Gastroesophageal sphincter (tissue), 4 donors: Measurements from ENCODE around the gene RBM15. TPM values are rescaled to one million over a fixed set of nuclear protein-coding genes. Genes with fewer than 3 reads are reported as not detected.
A peak's percentile ranks its signal among the peaks of the same experiment; 100 is the strongest.

Experiments
- ATAC-seq: fragments of 150-250 bp; one replicate; pipeline ENCODE4 v1.9.1; 2016; ENCODE audit warnings: mild to moderate bottlenecking, moderate library complexity
- H3K27ac ChIP-seq, 4 donors: fragments of 200-600 bp; sonication (generic) in 3 of 4; 1 replicate in 3 of 4; 2 replicates in 1 of 4; pipeline ENCODE4 v1.5.1; 2016 to 2019
- H3K27me3 ChIP-seq: fragments of 200-600 bp; sonication (generic); one replicate; pipeline ENCODE4 v1.5.1; 2019
- H3K36me3 ChIP-seq, 2 donors: fragments of 200-600 bp; sonication (generic); one replicate each; pipeline ENCODE4 v1.5.1; 2019; ENCODE audit warnings: control low read depth in 1 of 2
- H3K4me1 ChIP-seq, 3 donors: fragments of 200-600 bp; sonication (generic); 1 replicate in 2 of 3; 2 replicates in 1 of 3; pipeline ENCODE4 v1.5.1; 2016 to 2019; ENCODE audit warnings: control low read depth in 2 of 3
- H3K4me3 ChIP-seq, 2 donors: fragments of 200-600 bp; sonication (generic); one replicate each; pipeline ENCODE4 v1.5.1; 2019; ENCODE audit warnings: mild to moderate bottlenecking in 1 of 2, moderate library complexity in 1 of 2
- H3K9me3 ChIP-seq, 3 donors: fragments of 200-600 bp; sonication (generic); one replicate each; pipeline ENCODE4 v1.5.1; 2017 to 2019; ENCODE audit warnings: control low read depth in 2 of 3
- CTCF ChIP-seq, 4 experiments: fragments of 200-600 bp in 2 of 4; fragments of 450-650 bp in 2 of 4; sonication (generic) in 1 of 4; IDR thresholded peaks; one replicate each; pipeline ENCODE4 v1.5.1; 2017 to 2019; ENCODE audit warnings: antibody characterized with exemption in 4 of 4, mild to moderate bottlenecking in 2 of 4, moderate library complexity in 2 of 4
- EP300 ChIP-seq: sonication (generic); formaldehyde crosslinking; IDR thresholded peaks from one replicate; pipeline ENCODE4 v1.6.1; 2017; ENCODE audit warnings: antibody characterized with exemption, mild to moderate bottlenecking
- POLR2A ChIP-seq, 2 donors: fragments of 450-650 bp; IDR thresholded peaks; one replicate each; pipeline ENCODE4 v1.6.1; 2017; ENCODE audit warnings: antibody characterized with exemption in 2 of 2, mild to moderate bottlenecking in 2 of 2, moderate library complexity in 1 of 2
- POLR2AphosphoS5 ChIP-seq: sonication (generic); formaldehyde crosslinking; IDR thresholded peaks from one replicate; pipeline ENCODE4 v1.6.1; 2017; ENCODE audit warnings: antibody characterized with exemption
- WGBS, 2 donors: methylation state at CpG; one replicate each; pipeline ENCODE4 v1.1.5; 2018; ENCODE audit warnings: low coverage in 1 of 2; 5-methylcytosine and 5-hydroxymethylcytosine counted together
- total RNA-seq, 4 donors: library from RNA; depleted of rRNA; stranded (reverse); fragments of >200 nt; gene quantifications; one replicate each; pipeline ENCODE4 v1.1.0, GENCODE V29; 2016

Gene RBM15
- total RNA-seq, 4 donors from 2014 or later: 16.7 to 36.9 (median 30.2) TPM

GRCh38 chr1:110375490-110375889 lies 36.3 kb downstream of the RBM15 start:
- H3K27me3 ChIP-seq: no peaks in the 10 kb centered on the region
- H3K4me1 ChIP-seq: no peaks in the 10 kb centered on the region
- no peak overlapping the region for H3K4me3 ChIP-seq
- peaks cover 6 to 89% of the 10 kb centered on the region in 2 donors for H3K36me3 ChIP-seq
- no peak for TF ChIP-seq POLR2AphosphoS5
- TF ChIP-seq EP300: no peak
- no peak for TF ChIP-seq CTCF (IDR thresholded peaks at IDR 0.05)
- no peak for TF ChIP-seq POLR2A (IDR thresholded peaks at IDR 0.05)
- ATAC-seq: no peak
- no peaks in the 10 kb centered on the region for H3K9me3 ChIP-seq
- H3K27ac ChIP-seq: no peak overlapping the region
- 82 to 95% methylated on average over 1 of the region's 1 CpG for WGBS, 2 donors

GRCh38 chr1:110380672-110381283 lies 41.6 kb downstream of the RBM15 start:
- TF ChIP-seq EP300 (no peak), POLR2AphosphoS5 (peak; percentile 18)
- peak; percentile 53 for ATAC-seq
- peaks cover 6 to 90% of the 10 kb centered on the region in 2 donors for H3K36me3 ChIP-seq
- no peaks in the 10 kb centered on the region for H3K9me3 ChIP-seq
- 75 to 78% methylated on average over 8 to 10 of the region's 10 CpGs for WGBS, 2 donors
- no peaks in the 10 kb centered on the region for H3K4me1 ChIP-seq
- H3K4me3 ChIP-seq: no peak overlapping the region
- H3K27ac ChIP-seq: peak overlapping the region in 2 of 4 donors; percentile 29 to 36
- H3K27me3 ChIP-seq: no peaks in the 10 kb centered on the region

GRCh38 chr1:110383251-110383990 lies 44.2 kb downstream of the RBM15 start:
- no peak overlapping the region for H3K4me3 ChIP-seq
- TF ChIP-seq POLR2A (IDR thresholded peaks at IDR 0.05): no peak
- no peak for TF ChIP-seq EP300
- TF ChIP-seq CTCF (IDR thresholded peaks at IDR 0.05): no peak
- TF ChIP-seq POLR2AphosphoS5: no peak
- H3K9me3 ChIP-seq: no peaks in the 10 kb centered on the region
- ATAC-seq: peak; percentile 27
- no peaks in the 10 kb centered on the region for H3K4me1 ChIP-seq
- no peaks in the 10 kb centered on the region for H3K27me3 ChIP-seq
- H3K36me3 ChIP-seq: peaks cover 0 to 81% of the 10 kb centered on the region in 2 donors
- H3K27ac ChIP-seq: peak overlapping the region in 2 of 4 donors; percentile 24 to 40
- WGBS, 2 donors: 84 to 89% methylated on average over 2 to 3 of the region's 5 CpGs

GRCh38 chr1:110384581-110385321 lies 45.6 kb downstream of the RBM15 start:
- WGBS, 2 donors: 94 to 96% methylated on average over 9 to 16 of the region's 19 CpGs
- Histone ChIP-seq H3K27ac (peak overlapping the region in 1 of 4 donors; percentile 36), H3K36me3 (peaks cover 0 to 76% of the 10 kb centered on the region in 2 donors), H3K9me3 (no peaks in the 10 kb centered on the region), H3K27me3 (no peaks in the 10 kb centered on the region), H3K4me3 (no peak overlapping the region), H3K4me1 (peaks cover 0 to 13% (median 5%) of the 10 kb centered on the region in 3 donors)
- no peak for ATAC-seq
- TF ChIP-seq POLR2AphosphoS5 (no peak), POLR2A (IDR thresholded peaks at IDR 0.05) (no peak), EP300 (no peak), CTCF (IDR thresholded peaks at IDR 0.05) (no peak)

- no peak overlapping the region for H3K4me3 ChIP-seq
- no peak for ATAC-seq
- no peaks in the 10 kb centered on the region for H3K9me3 ChIP-seq
- TF ChIP-seq CTCF (IDR thresholded peaks at IDR 0.05) (no peak), POLR2A (IDR thresholded peaks at IDR 0.05) (no peak), EP300 (no peak), POLR2AphosphoS5 (no peak)
- no peaks in the 10 kb centered on the region for H3K27me3 ChIP-seq
- 100% methylated on average over 1 of the region's 1 CpG for WGBS, 2 donors
- H3K36me3 ChIP-seq: peaks cover 0 to 69% of the 10 kb centered on the region in 2 donors
- H3K4me1 ChIP-seq: peaks cover 0 to 19% (median 5%) of the 10 kb centered on the region in 3 donors
- no peak overlapping the region for H3K27ac ChIP-seq
Measured at GRCh38 chr1:110385369-110385768, 46.2 kb downstream of the RBM15 start.
